Measurements from ENCODE around the gene CAMK2D. TPM values are rescaled to one million over a fixed set of nuclear protein-coding genes. Genes with fewer than 3 reads are reported as not detected.

CAMK2D gene
- total RNA-seq, 1 donor from 2014 or later = 31.7 TPM

- no peaks in the 10 kb centered on the region for H3K4me1 Mint-ChIP-seq
- H3K36me3 Mint-ChIP-seq = no peaks in the 10 kb centered on the region
- no peak for DNase-seq (ENCODE audit: low spot score in 2 of 2, unreplicated experiment in 2 of 2)
- no peaks in the 10 kb centered on the region for H3K27me3 Mint-ChIP-seq (ENCODE audit: low read depth)
- H3K27ac Mint-ChIP-seq = no peak overlapping the region
- H3K4me3 Mint-ChIP-seq = no peak overlapping the region
- no peak for TF ChIP-seq CTCF (IDR thresholded peaks at IDR 0.05; ENCODE audit: unreplicated experiment)
- peaks cover 15% of the 10 kb centered on the region for H3K9me3 Mint-ChIP-seq
These were observed 350.0 kb downstream of the CAMK2D start for GRCh38 chr4:113411496-113411938.

- Mint-ChIP-seq H3K36me3 (no peaks in the 10 kb centered on the region), H3K4me3 (no peak overlapping the region), H3K27me3 (ENCODE audit: low read depth) (no peaks in the 10 kb centered on the region), H3K9me3 (peaks cover 7% of the 10 kb centered on the region), H3K27ac (no peak overlapping the region), H3K4me1 (no peaks in the 10 kb centered on the region)
- TF ChIP-seq CTCF (IDR thresholded peaks at IDR 0.05; ENCODE audit: unreplicated experiment) = no peak
- DNase-seq (ENCODE audit: low spot score in 2 of 2, unreplicated experiment in 2 of 2) = no peak
These were observed 350.9 kb downstream of the CAMK2D start for GRCh38 chr4:113410686-113411085.

- no peak for DNase-seq (ENCODE audit: low spot score in 2 of 2, unreplicated experiment in 2 of 2)
- Mint-ChIP-seq H3K4me1 (no peaks in the 10 kb centered on the region), H3K4me3 (no peak overlapping the region), H3K27ac (no peak overlapping the region), H3K9me3 (no peaks in the 10 kb centered on the region), H3K36me3 (no peaks in the 10 kb centered on the region), H3K27me3 (ENCODE audit: low read depth) (no peaks in the 10 kb centered on the region)
- no peak for TF ChIP-seq CTCF (IDR thresholded peaks at IDR 0.05; ENCODE audit: unreplicated experiment)
These were observed 352.4 kb downstream of the CAMK2D start for GRCh38 chr4:113409181-113409580.

GRCh38 chr4:113407409-113407808 lies 354.1 kb downstream of the CAMK2D start:
- no peak for TF ChIP-seq CTCF (IDR thresholded peaks at IDR 0.05; ENCODE audit: unreplicated experiment)
- no peaks in the 10 kb centered on the region for H3K9me3 Mint-ChIP-seq

GRCh38 chr4:113406723-113407016 lies 354.9 kb downstream of the CAMK2D start:
- Mint-ChIP-seq H3K9me3 (peaks cover 2% of the 10 kb centered on the region), H3K36me3 (no peaks in the 10 kb centered on the region), H3K4me3 (no peak overlapping the region), H3K4me1 (no peaks in the 10 kb centered on the region), H3K27me3 (ENCODE audit: low read depth) (no peaks in the 10 kb centered on the region), H3K27ac (no peak overlapping the region)
- TF ChIP-seq CTCF (IDR thresholded peaks at IDR 0.05; ENCODE audit: unreplicated experiment) = no peak
- no peak for DNase-seq (ENCODE audit: low spot score in 2 of 2, unreplicated experiment in 2 of 2)

More at GRCh38 chr4:113407409-113407808, 354.1 kb downstream of the CAMK2D start:
- no peaks in the 10 kb centered on the region for H3K27me3 Mint-ChIP-seq (ENCODE audit: low read depth)
- H3K27ac Mint-ChIP-seq = no peak overlapping the region
- no peak for DNase-seq (ENCODE audit: low spot score in 2 of 2, unreplicated experiment in 2 of 2)
- no peaks in the 10 kb centered on the region for H3K4me1 Mint-ChIP-seq
- H3K36me3 Mint-ChIP-seq = no peaks in the 10 kb centered on the region
- no peak overlapping the region for H3K4me3 Mint-ChIP-seq

Measured in mesothelial cell of epicardium (in vitro differentiated cells).